Panc1 (cell line): ENCODE data around the gene P2RX2. TPM values are rescaled to one million over a fixed set of nuclear protein-coding genes. Genes with fewer than 3 reads are reported as not detected.
A peak's percentile ranks its signal among the peaks of the same experiment; 100 is the strongest.

Experiments used
- ATAC-seq: fragments of 200-7000 bp; cut with Tn5 transposase; 2 replicates; pipeline ENCODE4 v1.9.1; 2020; ENCODE audit warnings: mild to moderate bottlenecking, moderate library complexity
- BruUV-seq: library from RNA; stranded (reverse); fragments of 400-500 nt; replicated peaks from 2 replicates; lab custom pipeline; 2021; lab: Mats Ljungman, UMichigan
- CTCF ChIA-PET: fragments of 300-600 bp; sonication (Branson Sonifier 250); formaldehyde crosslinking; loops from one replicate; lab custom pipeline; 2022; ENCODE audit warnings: antibody characterized with exemption; lab: Charles Lee
- POLR2A ChIA-PET: fragments of 300-600 bp; sonication (Branson Sonifier 250); formaldehyde crosslinking; loops from one replicate; lab custom pipeline; 2022; ENCODE audit warnings: antibody characterized with exemption; lab: Charles Lee
- DNase-seq: peaks from one replicate; pipeline ENCODE4 v3.0.0-alpha.2; 2010; ENCODE audit warnings: low read depth, low spot score
- H3K27ac ChIP-seq: 2 replicates; pipeline ENCODE4 v1.5.1; 2011; ENCODE audit warnings: mild to moderate bottlenecking, low read length, inconsistent platforms
- H3K27me3 ChIP-seq: fragments of 200-500 bp; sonication (Bioruptor generic); 2 replicates; pipeline ENCODE4 v1.6.0; 2014; ENCODE audit warnings: low read length, inconsistent platforms; ENCODE audit not compliant: control insufficient read depth, insufficient read depth
- H3K36me3 ChIP-seq: fragments of 200-500 bp; sonication (Bioruptor generic); 2 replicates; pipeline ENCODE4 v1.5.1; 2014; ENCODE audit warnings: inconsistent platforms, mild to moderate bottlenecking, low read length, moderate library complexity; ENCODE audit not compliant: control insufficient read depth, insufficient read depth
- H3K4me1 ChIP-seq: 2 replicates; pipeline ENCODE4 v1.5.1; 2011; ENCODE audit warnings: inconsistent platforms, mild to moderate bottlenecking, low read length, moderate library complexity; ENCODE audit not compliant: control insufficient read depth, insufficient read depth
- H3K4me3 ChIP-seq, 2 experiments: 2 replicates each; pipeline ENCODE4 v1.5.1; 2011 to 2012; ENCODE audit warnings: low read depth in 2 of 2, low read length in 2 of 2, mild to moderate bottlenecking in 2 of 2, inconsistent platforms in 1 of 2, moderate library complexity in 1 of 2
- H3K9me3 ChIP-seq: fragments of 200-500 bp; sonication (Bioruptor generic); 2 replicates; pipeline ENCODE4 v1.5.1; 2014; ENCODE audit warnings: low read depth, mild to moderate bottlenecking, inconsistent platforms, low read length, moderate library complexity; ENCODE audit not compliant: control insufficient read depth, insufficient read depth
- CTCF ChIP-seq: fragments of 450-650 bp; IDR thresholded peaks from 2 replicates; pipeline ENCODE4 v1.5.1; 2017; ENCODE audit warnings: mild to moderate bottlenecking
- POLR2AphosphoS5 ChIP-seq: IDR thresholded peaks from 2 replicates; pipeline ENCODE4 v1.6.1; 2012; ENCODE audit warnings: mild to moderate bottlenecking, low read depth, low read length, moderate library complexity
- SIN3A ChIP-seq: IDR thresholded peaks from 2 replicates; pipeline ENCODE4 v1.6.1; 2012; ENCODE audit warnings: low read depth, mild to moderate bottlenecking, low read length, moderate library complexity, borderline replicate concordance; ENCODE audit not compliant: insufficient read depth
- TCF7L2 ChIP-seq: IDR thresholded peaks from 2 replicates; pipeline ENCODE4 v1.6.1; 2011; ENCODE audit warnings: mild to moderate bottlenecking, low read depth, low read length, inconsistent platforms
- in situ Hi-C: cut with HindIII; loops from 2 replicates; pipeline ENCODE4 v1.10.0; 2016; ENCODE audit warnings: low sequenced_read_pairs, low pct_unique_long_range_greater_than_20kb
- intact Hi-C: fragments of 100-400 bp; cut with micrococcal nuclease; formaldehyde crosslinking; loops from one replicate; pipeline ENCODE4 v1.10.0; 2022; ENCODE audit not compliant: unreplicated experiment
- total RNA-seq: library from RNA; stranded (reverse); gene quantifications from one replicate; pipeline ENCODE4 v1.2.1, GENCODE V29; 2021; ENCODE audit not compliant: unreplicated experiment
- TF ChIP-seq, protein P1 (sequence below), 2 experiments: IDR thresholded peaks; 2 replicates each; pipeline ENCODE4 v1.6.1; 2011 to 2012; ENCODE audit warnings: low read depth in 2 of 2, control low read depth in 1 of 2, low read length in 1 of 2, mild to moderate bottlenecking in 1 of 2, moderate library complexity in 1 of 2; ENCODE audit not compliant: insufficient read depth in 1 of 2

Gene P2RX2
- total RNA-seq, 1 experiment from 2014 or later: 1.2 TPM

DNA sequence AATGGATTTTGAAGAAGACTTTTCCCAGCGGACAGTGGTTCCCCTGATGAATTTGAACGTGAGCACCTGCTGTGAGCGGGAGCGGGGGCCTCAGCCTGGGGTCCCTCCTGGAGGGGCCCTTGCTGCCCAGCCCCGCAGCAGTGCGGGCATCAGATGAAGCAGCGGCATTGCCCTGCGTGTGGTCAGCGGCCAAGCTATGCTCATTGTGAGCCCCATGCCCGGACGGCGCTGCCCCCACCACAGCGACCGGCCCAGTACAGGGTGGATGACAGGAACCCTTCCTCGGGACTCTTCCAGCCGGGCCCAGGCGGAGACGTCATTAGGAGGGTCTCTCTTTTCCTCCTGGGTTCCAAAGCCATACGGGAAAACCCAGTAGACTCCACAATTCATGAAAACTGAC lies 11.6 kb upstream of the P2RX2 start:
- no peak for DNase-seq
- Histone ChIP-seq H3K4me3 (no peak overlapping the region), H3K27ac (peak overlapping the region; percentile 74; the same call in 1 of the 2 replicates), H3K27me3 (no peaks in the 10 kb centered on the region), H3K9me3 (no peaks in the 10 kb centered on the region), H3K36me3 (no peaks in the 10 kb centered on the region), H3K4me1 (peaks cover 29% of the 10 kb centered on the region)
- POLR2A ChIA-PET: no interaction called here
- TF ChIP-seq, protein P1, sequence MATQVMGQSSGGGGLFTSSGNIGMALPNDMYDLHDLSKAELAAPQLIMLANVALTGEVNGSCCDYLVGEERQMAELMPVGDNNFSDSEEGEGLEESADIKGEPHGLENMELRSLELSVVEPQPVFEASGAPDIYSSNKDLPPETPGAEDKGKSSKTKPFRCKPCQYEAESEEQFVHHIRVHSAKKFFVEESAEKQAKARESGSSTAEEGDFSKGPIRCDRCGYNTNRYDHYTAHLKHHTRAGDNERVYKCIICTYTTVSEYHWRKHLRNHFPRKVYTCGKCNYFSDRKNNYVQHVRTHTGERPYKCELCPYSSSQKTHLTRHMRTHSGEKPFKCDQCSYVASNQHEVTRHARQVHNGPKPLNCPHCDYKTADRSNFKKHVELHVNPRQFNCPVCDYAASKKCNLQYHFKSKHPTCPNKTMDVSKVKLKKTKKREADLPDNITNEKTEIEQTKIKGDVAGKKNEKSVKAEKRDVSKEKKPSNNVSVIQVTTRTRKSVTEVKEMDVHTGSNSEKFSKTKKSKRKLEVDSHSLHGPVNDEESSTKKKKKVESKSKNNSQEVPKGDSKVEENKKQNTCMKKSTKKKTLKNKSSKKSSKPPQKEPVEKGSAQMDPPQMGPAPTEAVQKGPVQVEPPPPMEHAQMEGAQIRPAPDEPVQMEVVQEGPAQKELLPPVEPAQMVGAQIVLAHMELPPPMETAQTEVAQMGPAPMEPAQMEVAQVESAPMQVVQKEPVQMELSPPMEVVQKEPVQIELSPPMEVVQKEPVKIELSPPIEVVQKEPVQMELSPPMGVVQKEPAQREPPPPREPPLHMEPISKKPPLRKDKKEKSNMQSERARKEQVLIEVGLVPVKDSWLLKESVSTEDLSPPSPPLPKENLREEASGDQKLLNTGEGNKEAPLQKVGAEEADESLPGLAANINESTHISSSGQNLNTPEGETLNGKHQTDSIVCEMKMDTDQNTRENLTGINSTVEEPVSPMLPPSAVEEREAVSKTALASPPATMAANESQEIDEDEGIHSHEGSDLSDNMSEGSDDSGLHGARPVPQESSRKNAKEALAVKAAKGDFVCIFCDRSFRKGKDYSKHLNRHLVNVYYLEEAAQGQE (IDR thresholded peaks at IDR 0.05; ENCODE audit: insufficient read depth in 1 of 2, low read depth in 2 of 2, low read length in 1 of 2): no peak
- no peak for ATAC-seq
- intact Hi-C loops (no loop called here), in situ Hi-C loops (no loop called here)
- no TSS peak for BruUV-seq
- CTCF ChIA-PET: no interaction called here

GRCh38 chr12:132608231-132609171 lies 10.1 kb upstream of the P2RX2 start:
- Histone ChIP-seq H3K27me3 (no peaks in the 10 kb centered on the region), H3K27ac (peak overlapping the region; percentile 74), H3K4me3 (no peak overlapping the region), H3K9me3 (no peaks in the 10 kb centered on the region), H3K4me1 (peaks cover 29% of the 10 kb centered on the region), H3K36me3 (no peaks in the 10 kb centered on the region)
- DNase-seq (no peak), ATAC-seq (peak; percentile 78)
- in situ Hi-C loops: no loop called here
- intact Hi-C loops: no loop called here
- ChIA-PET CTCF (no interaction called here), POLR2A (no interaction called here)
- TF ChIP-seq TCF7L2: peak; percentile 99
- no peak for TF ChIP-seq SIN3A
- BruUV-seq: no TSS peak

DNA sequence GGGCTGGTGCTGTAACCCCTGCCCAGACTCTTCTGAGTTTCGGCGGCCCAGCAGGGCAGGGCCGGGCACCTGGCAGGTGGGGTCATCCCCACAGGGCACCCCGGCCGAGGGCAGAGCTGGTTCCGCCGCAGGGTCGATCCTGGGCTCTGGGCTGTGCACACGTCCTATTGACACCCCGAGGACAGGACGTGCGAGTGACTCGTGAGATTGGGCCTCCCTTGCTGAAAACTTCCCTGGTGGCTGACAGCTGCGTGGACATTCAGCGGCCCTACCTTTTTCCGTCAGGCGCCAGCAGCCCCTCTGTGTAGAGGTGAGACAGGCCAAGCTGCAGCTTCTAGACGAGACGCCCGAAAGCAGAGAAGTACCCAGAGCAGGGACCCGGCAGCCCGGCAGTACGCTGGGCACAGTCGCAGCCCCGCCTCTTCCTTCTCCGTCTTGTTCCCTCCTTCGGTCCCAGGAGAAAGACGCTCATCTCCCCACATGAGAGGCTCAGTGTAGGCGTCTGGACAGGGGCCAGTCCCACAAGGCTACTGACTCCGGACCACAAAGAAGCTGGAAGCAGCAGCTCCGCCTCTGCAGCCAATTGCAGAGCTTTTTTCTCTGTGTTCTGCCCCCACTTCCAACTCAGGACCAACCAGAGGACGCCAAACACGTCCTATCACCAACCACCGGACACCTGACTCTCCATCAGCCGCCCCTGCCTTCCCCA lies 8.4 kb upstream of the P2RX2 start, which contains the start of gene LRCOL1:
Gene LRCOL1 (minus strand): TSS at position 532 of the 709 bp plus-strand sequence. CDS start 4,331 bp downstream, outside the sequence.
- POLR2A ChIA-PET: no interaction called here

More for the DNA sequence above, 8.4 kb upstream of the P2RX2 start, which contains the start of gene LRCOL1:
- in situ Hi-C loops (no loop called here), intact Hi-C loops (no loop called here)
- Histone ChIP-seq H3K36me3 (no peaks in the 10 kb centered on the region), H3K4me1 (peaks cover 29% of the 10 kb centered on the region), H3K9me3 (no peaks in the 10 kb centered on the region), H3K27me3 (no peaks in the 10 kb centered on the region), H3K27ac (no peak within 1 kb of the TSS), H3K4me3 (no peak within 1 kb of the TSS)
- ATAC-seq (no peak), DNase-seq (no peak)
- CTCF ChIA-PET: interaction anchor here (0.5 to 0.9 kb wide), 2 partner anchors 49 to 88 kb away, joined by 3 read pairs; no protein-coding TSS in a partner anchor
- TF ChIP-seq, protein P1 (IDR thresholded peaks at IDR 0.05; ENCODE audit: insufficient read depth in 1 of 2, low read depth in 2 of 2, low read length in 1 of 2): no peak
- TF ChIP-seq CTCF (no peak), SIN3A (no peak), TCF7L2 (no peak), POLR2AphosphoS5 (no peak)
- BruUV-seq: no TSS peak
